ENCODE data around the gene TMEM72.

The TMEM72 gene

GRCh38 chr10:44911081-44911540, at the start of gene TMEM72:
Gene TMEM72 (plus strand): TSS chr10:44911337. CDS start chr10:44911513, 176 bp downstream.
- ChIA-PET POLR2A (ENCODE audit: low non-redundant PET) (no interaction called here), CTCF (no interaction called here)
- H3K27ac ChIP-seq = no peak within 1 kb of the TSS
- no peak for DNase-seq (ENCODE audit: low spot score)
- TF ChIP-seq CTCF (conservative IDR thresholded peaks at IDR 0.05; ENCODE audit: low read depth) = no peak

GRCh38 chr10:44862006-44862751, 49.0 kb upstream of the TMEM72 start:
- TF ChIP-seq CTCF (conservative IDR thresholded peaks at IDR 0.05; ENCODE audit: low read depth) = no peak
- ChIA-PET CTCF (interaction anchor here (0.5 to 1.5 kb wide), 2 partner anchors 17 to 1280 kb away, joined by 3 read pairs; no protein-coding TSS in a partner anchor), POLR2A (ENCODE audit: low non-redundant PET) (no interaction called here)
- no peak overlapping the region for H3K27ac ChIP-seq
- no peak for DNase-seq (ENCODE audit: low spot score)

GRCh38 chr10:44862924-44863323, 48.2 kb upstream of the TMEM72 start:
- ChIA-PET POLR2A (ENCODE audit: low non-redundant PET) (no interaction called here), CTCF (interaction anchor here (0.5 kb wide), 1 partner anchor 1280 kb away, joined by 3 read pairs; no protein-coding TSS in a partner anchor)
- H3K27ac ChIP-seq = no peak overlapping the region
- no peak for TF ChIP-seq CTCF (conservative IDR thresholded peaks at IDR 0.05; ENCODE audit: low read depth)
- DNase-seq (ENCODE audit: low spot score) = no peak

GRCh38 chr10:44863344-44864047, 47.6 kb upstream of the TMEM72 start:
- no peak for TF ChIP-seq CTCF (conservative IDR thresholded peaks at IDR 0.05; ENCODE audit: low read depth)
- ChIA-PET CTCF (interaction anchor here (0.6 to 1.0 kb wide), 2 partner anchors 19 to 119 kb away, joined by 3 read pairs; no protein-coding TSS in a partner anchor), POLR2A (ENCODE audit: low non-redundant PET) (no interaction called here)
- no peak for DNase-seq (ENCODE audit: low spot score)
- H3K27ac ChIP-seq = no peak overlapping the region

- ChIA-PET CTCF (interaction anchor here (0.6 to 1.0 kb wide), 6 partner anchors 11 to 447 kb away, joined by 3 to 5 read pairs (median 3); no protein-coding TSS in a partner anchor), POLR2A (ENCODE audit: low non-redundant PET) (no interaction called here)
- DNase-seq (ENCODE audit: low spot score) = no peak
- H3K27ac ChIP-seq = no peak overlapping the region
- no peak for TF ChIP-seq CTCF (conservative IDR thresholded peaks at IDR 0.05; ENCODE audit: low read depth)
Measured at GRCh38 chr10:44864051-44864450, 47.1 kb upstream of the TMEM72 start.

GRCh38 chr10:44864637-44865288, 46.4 kb upstream of the TMEM72 start:
- ChIA-PET CTCF (interaction anchor here (0.6 to 1.5 kb wide), 7 partner anchors 12 to 448 kb away, joined by 3 to 5 read pairs (median 4); no protein-coding TSS in a partner anchor), POLR2A (ENCODE audit: low non-redundant PET) (no interaction called here)
- H3K27ac ChIP-seq = no peak overlapping the region
- TF ChIP-seq CTCF (conservative IDR thresholded peaks at IDR 0.05; ENCODE audit: low read depth) = peak; percentile 90
- DNase-seq (ENCODE audit: low spot score) = peak; percentile 76

Measured in RWPE1 (cell line).